Measurements from ENCODE around the gene SAPCD2. TPM values are rescaled to one million over a fixed set of nuclear protein-coding genes. Genes with fewer than 3 reads are reported as not detected.

The SAPCD2 gene
- total and polyA plus RNA-seq, 2 experiments from 2014 or later, result 13.4 to 60.3 TPM

DNA sequence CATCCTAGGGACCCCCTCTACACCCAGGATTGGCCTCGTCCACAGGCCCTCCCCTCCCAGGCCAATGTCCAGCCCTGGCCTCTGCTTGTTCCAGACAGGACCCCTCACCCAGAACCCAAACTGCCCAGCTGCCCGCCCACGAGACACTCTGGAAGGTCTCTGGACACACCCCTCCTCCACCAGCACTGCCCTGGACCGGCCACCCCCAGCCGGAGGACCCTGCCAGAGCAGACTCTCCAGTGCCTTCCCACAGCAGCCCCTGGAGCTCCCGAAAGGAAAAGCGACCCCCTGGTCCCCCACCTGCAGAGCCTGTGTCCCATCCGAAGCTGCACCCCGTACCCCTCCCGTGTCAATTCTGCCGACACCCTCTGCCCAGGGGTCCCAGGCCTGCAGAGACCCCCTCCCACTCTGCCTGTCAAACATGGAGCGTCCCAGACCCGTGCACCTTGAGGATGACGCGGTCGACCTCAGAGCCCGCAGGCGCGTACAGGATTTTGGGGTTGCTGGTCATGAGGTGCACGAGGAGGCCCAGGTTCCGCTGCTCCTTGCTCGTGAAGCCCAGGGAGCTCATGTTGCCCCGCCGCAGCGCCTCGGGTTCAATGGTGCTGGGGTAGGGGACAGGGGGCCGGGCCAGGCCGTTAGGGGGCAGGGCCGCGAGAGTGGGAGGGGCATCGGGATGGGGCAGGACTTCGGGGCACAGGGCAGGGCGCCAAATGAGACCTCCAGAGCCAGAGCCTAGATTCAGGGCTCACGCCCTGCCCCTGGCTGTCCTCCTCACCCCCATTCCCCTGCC lies 50.3 kb downstream of the SAPCD2 start (continued):
- TF ChIP-seq, protein P1, sequence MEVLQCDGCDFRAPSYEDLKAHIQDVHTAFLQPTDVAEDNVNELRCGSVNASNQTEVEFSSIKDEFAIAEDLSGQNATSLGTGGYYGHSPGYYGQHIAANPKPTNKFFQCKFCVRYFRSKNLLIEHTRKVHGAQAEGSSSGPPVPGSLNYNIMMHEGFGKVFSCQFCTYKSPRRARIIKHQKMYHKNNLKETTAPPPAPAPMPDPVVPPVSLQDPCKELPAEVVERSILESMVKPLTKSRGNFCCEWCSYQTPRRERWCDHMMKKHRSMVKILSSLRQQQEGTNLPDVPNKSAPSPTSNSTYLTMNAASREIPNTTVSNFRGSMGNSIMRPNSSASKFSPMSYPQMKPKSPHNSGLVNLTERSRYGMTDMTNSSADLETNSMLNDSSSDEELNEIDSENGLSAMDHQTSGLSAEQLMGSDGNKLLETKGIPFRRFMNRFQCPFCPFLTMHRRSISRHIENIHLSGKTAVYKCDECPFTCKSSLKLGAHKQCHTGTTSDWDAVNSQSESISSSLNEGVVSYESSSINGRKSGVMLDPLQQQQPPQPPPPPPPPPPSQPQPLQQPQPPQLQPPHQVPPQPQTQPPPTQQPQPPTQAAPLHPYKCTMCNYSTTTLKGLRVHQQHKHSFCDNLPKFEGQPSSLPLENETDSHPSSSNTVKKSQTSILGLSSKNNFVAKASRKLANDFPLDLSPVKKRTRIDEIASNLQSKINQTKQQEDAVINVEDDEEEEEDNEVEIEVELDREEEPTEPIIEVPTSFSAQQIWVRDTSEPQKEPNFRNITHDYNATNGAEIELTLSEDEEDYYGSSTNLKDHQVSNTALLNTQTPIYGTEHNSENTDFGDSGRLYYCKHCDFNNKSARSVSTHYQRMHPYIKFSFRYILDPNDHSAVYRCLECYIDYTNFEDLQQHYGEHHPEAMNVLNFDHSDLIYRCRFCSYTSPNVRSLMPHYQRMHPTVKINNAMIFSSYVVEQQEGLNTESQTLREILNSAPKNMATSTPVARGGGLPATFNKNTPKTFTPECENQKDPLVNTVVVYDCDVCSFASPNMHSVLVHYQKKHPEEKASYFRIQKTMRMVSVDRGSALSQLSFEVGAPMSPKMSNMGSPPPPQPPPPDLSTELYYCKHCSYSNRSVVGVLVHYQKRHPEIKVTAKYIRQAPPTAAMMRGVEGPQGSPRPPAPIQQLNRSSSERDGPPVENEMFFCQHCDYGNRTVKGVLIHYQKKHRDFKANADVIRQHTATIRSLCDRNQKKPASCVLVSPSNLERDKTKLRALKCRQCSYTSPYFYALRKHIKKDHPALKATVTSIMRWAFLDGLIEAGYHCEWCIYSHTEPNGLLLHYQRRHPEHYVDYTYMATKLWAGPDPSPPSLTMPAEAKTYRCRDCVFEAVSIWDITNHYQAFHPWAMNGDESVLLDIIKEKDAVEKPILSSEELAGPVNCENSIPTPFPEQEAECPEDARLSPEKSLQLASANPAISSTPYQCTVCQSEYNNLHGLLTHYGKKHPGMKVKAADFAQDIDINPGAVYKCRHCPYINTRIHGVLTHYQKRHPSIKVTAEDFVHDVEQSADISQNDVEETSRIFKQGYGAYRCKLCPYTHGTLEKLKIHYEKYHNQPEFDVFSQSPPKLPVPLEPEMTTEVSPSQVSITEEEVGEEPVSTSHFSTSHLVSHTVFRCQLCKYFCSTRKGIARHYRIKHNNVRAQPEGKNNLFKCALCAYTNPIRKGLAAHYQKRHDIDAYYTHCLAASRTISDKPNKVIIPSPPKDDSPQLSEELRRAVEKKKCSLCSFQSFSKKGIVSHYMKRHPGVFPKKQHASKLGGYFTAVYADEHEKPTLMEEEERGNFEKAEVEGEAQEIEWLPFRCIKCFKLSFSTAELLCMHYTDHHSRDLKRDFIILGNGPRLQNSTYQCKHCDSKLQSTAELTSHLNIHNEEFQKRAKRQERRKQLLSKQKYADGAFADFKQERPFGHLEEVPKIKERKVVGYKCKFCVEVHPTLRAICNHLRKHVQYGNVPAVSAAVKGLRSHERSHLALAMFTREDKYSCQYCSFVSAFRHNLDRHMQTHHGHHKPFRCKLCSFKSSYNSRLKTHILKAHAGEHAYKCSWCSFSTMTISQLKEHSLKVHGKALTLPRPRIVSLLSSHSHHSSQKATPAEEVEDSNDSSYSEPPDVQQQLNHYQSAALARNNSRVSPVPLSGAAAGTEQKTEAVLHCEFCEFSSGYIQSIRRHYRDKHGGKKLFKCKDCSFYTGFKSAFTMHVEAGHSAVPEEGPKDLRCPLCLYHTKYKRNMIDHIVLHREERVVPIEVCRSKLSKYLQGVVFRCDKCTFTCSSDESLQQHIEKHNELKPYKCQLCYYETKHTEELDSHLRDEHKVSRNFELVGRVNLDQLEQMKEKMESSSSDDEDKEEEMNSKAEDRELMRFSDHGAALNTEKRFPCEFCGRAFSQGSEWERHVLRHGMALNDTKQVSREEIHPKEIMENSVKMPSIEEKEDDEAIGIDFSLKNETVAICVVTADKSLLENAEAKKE (CRISPR knock-in tag; IDR thresholded peaks at IDR 0.05), result no peak
- TF ChIP-seq STAT1 (IDR thresholded peaks at IDR 0.05; ENCODE audit: unreplicated experiment) (no peak), NANOG (IDR thresholded peaks at IDR 0.05; ENCODE audit: borderline replicate concordance) (no peak), CREB1 (CRISPR knock-in tag; IDR thresholded peaks at IDR 0.05; ENCODE audit: low read depth) (no peak), POLR2AphosphoS5 (IDR thresholded peaks at IDR 0.05; ENCODE audit: low read depth) (no peak), ZNF331 (CRISPR knock-in tag; IDR thresholded peaks at IDR 0.05; ENCODE audit: low read depth) (no peak), EZH2phosphoT487 (IDR thresholded peaks at IDR 0.05; ENCODE audit: unreplicated experiment) (no peak)

GRCh38 chr9:137018761-137019559 lies 51.4 kb downstream of the SAPCD2 start:
- no peak for DNase-seq (ENCODE audit: low spot score)
- no peak for TF ChIP-seq CREB1 (CRISPR knock-in tag; IDR thresholded peaks at IDR 0.05; ENCODE audit: low read depth)
- no peak for TF ChIP-seq CTCF (conservative IDR thresholded peaks at IDR 0.05; ENCODE audit: low read depth in 2 of 2)
- TF ChIP-seq, protein P2, sequence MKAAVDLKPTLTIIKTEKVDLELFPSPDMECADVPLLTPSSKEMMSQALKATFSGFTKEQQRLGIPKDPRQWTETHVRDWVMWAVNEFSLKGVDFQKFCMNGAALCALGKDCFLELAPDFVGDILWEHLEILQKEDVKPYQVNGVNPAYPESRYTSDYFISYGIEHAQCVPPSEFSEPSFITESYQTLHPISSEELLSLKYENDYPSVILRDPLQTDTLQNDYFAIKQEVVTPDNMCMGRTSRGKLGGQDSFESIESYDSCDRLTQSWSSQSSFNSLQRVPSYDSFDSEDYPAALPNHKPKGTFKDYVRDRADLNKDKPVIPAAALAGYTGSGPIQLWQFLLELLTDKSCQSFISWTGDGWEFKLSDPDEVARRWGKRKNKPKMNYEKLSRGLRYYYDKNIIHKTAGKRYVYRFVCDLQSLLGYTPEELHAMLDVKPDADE (IDR thresholded peaks at IDR 0.05), result no peak
- TF ChIP-seq STAT1 (IDR thresholded peaks at IDR 0.05; ENCODE audit: unreplicated experiment), result no peak
- no peak for TF ChIP-seq EZH2 (IDR thresholded peaks at IDR 0.05; ENCODE audit: low read depth, unreplicated experiment)
- peaks cover 4% of the 10 kb centered on the region; the same call in 1 of the 2 replicates for H3K4me1 ChIP-seq (ENCODE audit: insufficient read depth)
- no peaks in the 10 kb centered on the region for H3K27me3 ChIP-seq (ENCODE audit: insufficient read depth)
- no peaks in the 10 kb centered on the region for H3K36me3 ChIP-seq (ENCODE audit: insufficient read depth)
- H3K4me2 ChIP-seq, result no peak overlapping the region
- H3K27ac ChIP-seq (ENCODE audit: low read depth), result no peak overlapping the region
- Mint-ChIP-seq H3K9me3 (no peaks in the 10 kb centered on the region), H3K36me3 (ENCODE audit: low read depth) (peaks cover 2% of the 10 kb centered on the region; the same call in 1 of the 3 replicates), H3K4me3 (no peak overlapping the region), H3K4me1 (no peaks in the 10 kb centered on the region; the same call in 2 of the 3 replicates), H3K27me3 (ENCODE audit: insufficient read depth, low read depth, poor library complexity) (peaks cover 10% of the 10 kb centered on the region), H3K27ac (no peak overlapping the region)
- no peaks in the 10 kb centered on the region for H3K9me2 ChIP-seq (ENCODE audit: insufficient read depth)
- H3K79me2 ChIP-seq (replicated peaks; ENCODE audit: insufficient read depth), result no peaks in the 10 kb centered on the region
- H3F3A ChIP-seq (replicated peaks; ENCODE audit: low read depth), result 0 out of 2 replicates have a peak, but pooled peaks cover 3% of the 10 kb centered on the region
- ATAC-seq, result no peak
- H4K20me1 ChIP-seq (replicated peaks; ENCODE audit: insufficient read depth), result no peaks in the 10 kb centered on the region
- H3K4me3 ChIP-seq, result no peak overlapping the region
- no peak overlapping the region for H2AFZ ChIP-seq
